NCI-H1436 (cell line): ENCODE measurements around the gene DCTPP1.

Source experiments
- DNase-seq: peaks from one replicate; lab custom pipeline; 2025; lab: John Stamatoyannopoulos, UW

DCTPP1 gene

GRCh38 chr16:30447512-30448226, 17.8 kb upstream of the DCTPP1 start:
- DNase-seq = no peak

- no peak for DNase-seq
Measured at GRCh38 chr16:30446203-30446595, 16.4 kb upstream of the DCTPP1 start.

- DNase-seq = peak; percentile 94
Measured at GRCh38 chr16:30445408-30446202, 15.8 kb upstream of the DCTPP1 start, which contains the start of gene SEPHS2. SEPHS2 (minus strand) TSS chr16:30445874; CDS start chr16:30445727, 147 bp downstream.

GRCh38 chr16:30445149-30445407, 15.2 kb upstream of the DCTPP1 start:
- DNase-seq = no peak

GRCh38 chr16:30444231-30445148, 14.7 kb upstream of the DCTPP1 start:
- DNase-seq = no peak

GRCh38 chr16:30443631-30444030, 13.8 kb upstream of the DCTPP1 start:
- DNase-seq = no peak

GRCh38 chr16:30439720-30440348, 10.0 kb upstream of the DCTPP1 start:
- no peak for DNase-seq

GRCh38 chr16:30438835-30439234, 9.0 kb upstream of the DCTPP1 start:
- DNase-seq = no peak

GRCh38 chr16:30437511-30438046, 7.7 kb upstream of the DCTPP1 start:
- no peak for DNase-seq

GRCh38 chr16:30434852-30435251, 5.0 kb upstream of the DCTPP1 start:
- no peak for DNase-seq

- peak; percentile 50 for DNase-seq
Measured at GRCh38 chr16:30430428-30430970, 669 bp upstream of the DCTPP1 start.

- no peak for DNase-seq
Measured at GRCh38 chr16:30429418-30429677, 482 bp downstream of the DCTPP1 start.

GRCh38 chr16:30428055-30428454, 1.8 kb downstream of the DCTPP1 start:
- DNase-seq = no peak

- DNase-seq = no peak
Measured at GRCh38 chr16:30421010-30421409, 8.8 kb downstream of the DCTPP1 start.

- no peak for DNase-seq
Measured at GRCh38 chr16:30418350-30419181, 11.3 kb downstream of the DCTPP1 start.

- DNase-seq = peak; percentile 91
Measured at GRCh38 chr16:30417529-30418349, 12.1 kb downstream of the DCTPP1 start.

GRCh38 chr16:30416624-30417528, 13.0 kb downstream of the DCTPP1 start:
- no peak for DNase-seq

GRCh38 chr16:30416047-30416603, 13.7 kb downstream of the DCTPP1 start:
- DNase-seq = no peak

GRCh38 chr16:30414159-30414558, 15.7 kb downstream of the DCTPP1 start:
- DNase-seq = no peak
